H1 (cell line): ENCODE data around the gene IDH3A. TPM values are rescaled to one million over a fixed set of nuclear protein-coding genes. Genes with fewer than 3 reads are reported as not detected.

ENCODE experiments used
- CHD7 ChIP-seq: fragments of 300-600 bp; sonication (generic); IDR thresholded peaks from 2 replicates; pipeline ENCODE4 v1.7.1; 2012; ENCODE audit warnings: low read length, moderate library complexity, mild to moderate bottlenecking, inconsistent platforms; ENCODE audit not compliant: insufficient replicate concordance
- polyA plus RNA-seq, 7 experiments: library from polyadenylated mRNA; depleted of rRNA in 3 of 7; stranded (reverse) in 5 of 7; unstranded in 2 of 7; fragments of >200 nt in 5 of 7; fragments of 200-250 nt in 2 of 7; gene quantifications; 1 replicate in 5 of 7; 2 replicates in 1 of 7; 4 replicates in 1 of 7; pipeline versions ENCODE4 v1.2.1 to v1.2.3, GENCODE V29; 2011 to 2013; ENCODE audit warnings: missing spikeins in 2 of 7, mixed read lengths in 2 of 7
- total RNA-seq: library from RNA; stranded (reverse); fragmentation: NEBNext Ultra II Directional; extraction: Animal tissue kit (Norgen Biotek cat#: 25700); gene quantifications from 2 replicates; pipeline ENCODE4 v1.2.1, GENCODE V29; 2021

Gene IDH3A
- total and polyA plus RNA-seq, 2 of the 8 experiments (the other 6 are each of a cell fraction or from before 2014, with no cell fraction given) = 23.4 to 36.8 TPM

- TF ChIP-seq CHD7 = no peak
Observed at GRCh38 chr15:78177447-78177873, 28.3 kb downstream of the IDH3A start (continued).
